Stimulated activated CD4-positive, alpha-beta T cell treated with anti-CD3 and anti-CD28 coated beads, Interleukin-4, amount 100 ng/mL, for 1 hour (primary cell): ENCODE measurements around the gene TNFRSF8.

ENCODE experiments used
- DNase-seq: peaks from one replicate; pipeline ENCODE4 v3.0.0-alpha.2; 2020

Gene TNFRSF8

GRCh38 chr1:12178511-12178910, 115.4 kb downstream of the TNFRSF8 start:
- no peak for DNase-seq

GRCh38 chr1:12179111-12179519, 116.0 kb downstream of the TNFRSF8 start:
- DNase-seq, result peak; percentile 73

- DNase-seq, result no peak
Observed at GRCh38 chr1:12179676-12180075, 116.6 kb downstream of the TNFRSF8 start.

DNA sequence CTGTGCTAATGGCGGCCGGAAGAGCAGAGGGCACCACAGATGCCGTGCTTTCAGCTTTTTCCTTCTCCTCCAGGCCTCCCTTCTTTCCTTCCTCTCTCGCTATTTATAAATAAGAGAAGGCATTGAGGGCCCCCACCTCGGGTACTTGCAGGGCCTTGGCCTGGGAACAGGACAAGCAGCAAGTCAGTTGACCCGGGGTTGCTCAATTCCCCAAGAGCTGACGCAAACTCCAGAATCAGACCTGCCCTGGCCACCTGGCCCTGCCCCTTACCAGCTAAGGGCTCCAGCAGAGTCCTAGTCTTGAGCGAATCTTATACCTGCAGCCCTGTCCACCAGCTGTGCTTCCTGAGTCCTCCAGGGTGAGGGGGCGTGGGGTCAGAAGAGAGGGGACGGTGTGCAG, 117.2 kb downstream of the TNFRSF8 start:
- DNase-seq, result no peak

DNA sequence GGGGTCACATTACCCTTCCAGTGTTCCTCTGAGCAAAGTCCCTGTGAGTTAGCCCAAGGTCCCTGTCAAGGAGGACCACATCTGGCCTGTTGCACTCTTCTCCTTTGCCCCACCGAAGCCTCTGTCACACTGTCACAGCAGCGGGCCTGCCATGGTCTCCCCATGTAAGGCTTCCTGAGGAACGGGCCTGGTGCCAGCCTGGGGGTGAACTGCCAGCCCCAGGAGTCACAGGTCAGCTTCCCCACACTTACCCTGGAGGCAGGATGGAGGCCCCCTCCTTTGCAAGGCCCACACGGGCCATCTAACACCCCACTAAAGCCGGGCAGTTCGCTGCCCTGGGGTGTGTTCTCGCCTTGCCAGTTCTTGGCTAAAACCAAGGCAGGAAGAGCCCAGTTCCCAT, 117.8 kb downstream of the TNFRSF8 start:
- DNase-seq, result no peak

DNA sequence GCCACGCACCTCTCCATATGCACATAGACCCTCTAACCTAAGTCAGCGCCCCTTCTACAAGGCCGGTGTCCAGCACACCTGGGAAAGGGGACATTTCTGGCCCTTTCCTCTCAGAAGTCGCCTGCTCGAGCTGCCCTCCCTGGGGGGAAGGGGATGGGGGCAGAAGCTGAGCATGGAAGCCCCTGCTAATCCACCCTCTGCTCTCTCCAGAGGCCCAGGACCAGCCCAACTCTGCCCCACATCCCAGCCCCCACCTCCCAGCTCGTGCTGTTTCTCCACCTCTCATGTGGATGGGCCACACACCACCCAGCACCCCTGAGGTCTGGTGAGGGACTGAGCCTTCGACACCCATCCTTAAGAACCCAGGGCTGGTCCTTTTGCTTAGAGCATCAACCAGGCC, 118.5 kb downstream of the TNFRSF8 start:
- no peak for DNase-seq

- DNase-seq, result no peak
Observed at GRCh38 chr1:12182410-12182984, 119.4 kb downstream of the TNFRSF8 start.

DNA sequence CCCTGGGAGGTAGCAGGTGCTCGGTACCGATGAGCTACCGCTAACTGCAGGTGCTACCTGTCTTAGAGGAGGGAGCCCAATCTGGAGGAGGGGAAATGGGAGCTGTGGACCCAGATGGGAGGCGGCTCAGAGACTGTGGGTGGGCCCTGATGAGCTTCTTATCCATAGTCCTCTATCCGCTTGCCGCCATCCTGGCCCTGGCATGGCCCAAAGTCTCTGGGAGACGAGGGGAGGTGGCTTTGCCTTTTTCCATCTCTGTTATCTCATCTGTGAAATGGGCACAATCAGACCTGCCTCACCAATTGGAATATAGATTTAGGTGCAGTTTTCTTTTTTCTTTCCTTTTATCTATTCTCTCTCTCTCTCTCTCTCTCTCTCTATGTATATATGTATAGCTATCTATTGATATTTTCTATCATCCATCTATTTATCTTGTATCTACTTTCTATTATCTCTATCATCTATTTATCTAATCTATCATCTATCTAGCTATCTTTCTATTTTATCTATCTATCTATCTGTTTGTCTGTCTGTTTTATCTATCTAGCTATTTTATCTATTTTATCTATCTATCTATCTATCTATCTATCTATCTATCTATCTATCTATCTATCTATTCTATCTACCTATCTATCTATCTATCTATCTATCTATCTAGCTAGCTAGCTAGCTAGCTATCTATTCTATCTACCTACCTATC, 120.1 kb downstream of the TNFRSF8 start:
- DNase-seq, result no peak

DNA sequence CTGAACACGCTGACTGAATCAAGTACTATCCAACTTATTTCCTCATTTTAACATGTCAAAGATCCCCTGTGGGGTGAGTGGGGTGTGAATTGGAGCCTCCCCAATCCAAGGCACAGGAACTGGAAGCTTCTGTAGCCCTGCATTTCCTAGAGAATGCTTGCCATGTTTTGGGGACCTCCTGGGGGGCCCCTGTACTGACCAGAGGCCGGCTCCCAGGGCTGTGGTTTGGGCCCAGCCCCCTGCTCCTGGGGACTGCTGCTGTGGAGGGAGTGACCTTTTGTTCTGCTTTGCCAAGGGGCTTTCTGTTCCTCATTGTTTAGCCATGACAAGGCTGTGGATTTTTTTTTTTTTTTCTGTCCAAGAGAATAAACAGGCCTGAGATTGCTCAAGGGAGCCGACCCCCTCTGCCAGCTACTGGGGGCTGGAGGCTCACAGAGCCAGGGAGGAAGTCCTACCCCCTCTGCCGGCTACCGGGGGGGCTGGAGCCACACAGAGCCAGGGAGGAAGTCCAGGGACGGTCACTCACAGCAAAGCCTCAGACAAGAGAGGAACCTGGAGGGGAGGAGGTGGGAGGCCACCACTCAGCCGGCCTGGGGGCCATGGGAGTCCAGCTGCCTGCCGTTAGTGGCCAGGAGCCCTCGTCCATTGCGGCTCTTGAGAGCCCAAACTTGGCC, 121.0 kb downstream of the TNFRSF8 start:
- DNase-seq, result no peak

GRCh38 chr1:12185036-12185917, 122.2 kb downstream of the TNFRSF8 start:
- DNase-seq, result no peak

GRCh38 chr1:12185918-12186678, 123.0 kb downstream of the TNFRSF8 start:
- DNase-seq, result no peak

GRCh38 chr1:12186679-12186985, 123.5 kb downstream of the TNFRSF8 start:
- DNase-seq, result no peak

DNA sequence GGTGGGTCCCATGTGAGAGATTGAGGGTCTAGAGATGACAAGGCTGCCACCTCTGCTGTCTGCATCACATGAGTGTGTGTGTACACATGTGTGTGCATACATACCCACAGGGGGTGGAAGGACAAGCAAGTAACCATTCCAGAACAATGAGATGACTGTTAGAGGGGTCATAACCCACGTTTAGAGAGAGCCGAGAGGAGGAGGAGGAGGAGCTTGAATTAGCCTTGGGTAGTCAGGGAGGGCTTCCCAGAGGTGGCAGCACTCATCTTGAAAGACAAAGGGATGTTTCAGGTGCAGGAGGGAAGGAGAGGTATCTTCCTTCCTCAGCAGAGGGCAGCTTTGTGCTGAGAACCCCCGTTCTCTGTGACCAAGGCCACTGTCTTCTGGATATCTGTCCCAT, 125.0 kb downstream of the TNFRSF8 start:
- no peak for DNase-seq

DNA sequence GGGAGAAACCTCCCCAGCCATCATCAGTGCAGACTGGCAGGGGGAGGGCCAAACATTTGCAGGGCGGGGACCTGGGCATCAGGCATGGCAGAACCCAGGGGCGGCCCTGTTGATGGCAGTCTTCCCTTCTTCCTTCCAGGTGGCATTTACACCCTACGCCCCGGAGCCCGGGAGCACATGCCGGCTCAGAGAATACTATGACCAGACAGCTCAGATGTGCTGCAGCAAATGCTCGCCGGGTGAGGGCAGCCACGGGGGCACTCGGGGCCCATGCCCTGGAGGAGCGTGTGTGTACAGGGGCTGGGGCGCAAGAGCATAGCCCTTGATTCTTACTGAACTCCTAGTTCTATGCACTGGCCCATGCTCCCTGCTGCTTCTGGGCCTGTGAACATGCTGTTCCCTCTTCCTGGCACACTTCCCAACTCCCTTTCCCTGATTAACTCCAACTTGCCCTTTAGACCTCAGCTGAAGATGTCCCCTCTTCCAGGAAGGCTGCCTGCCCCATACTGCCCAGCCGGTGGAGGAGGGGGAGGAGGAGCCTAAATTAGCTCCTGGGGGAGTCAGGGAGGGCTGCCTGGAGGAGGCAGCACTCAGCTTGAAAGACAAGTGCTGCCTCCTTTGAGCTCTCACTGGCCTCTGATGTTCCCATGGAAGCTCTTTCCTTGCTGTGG, 125.7 kb downstream of the TNFRSF8 start:
- DNase-seq, result no peak

DNA sequence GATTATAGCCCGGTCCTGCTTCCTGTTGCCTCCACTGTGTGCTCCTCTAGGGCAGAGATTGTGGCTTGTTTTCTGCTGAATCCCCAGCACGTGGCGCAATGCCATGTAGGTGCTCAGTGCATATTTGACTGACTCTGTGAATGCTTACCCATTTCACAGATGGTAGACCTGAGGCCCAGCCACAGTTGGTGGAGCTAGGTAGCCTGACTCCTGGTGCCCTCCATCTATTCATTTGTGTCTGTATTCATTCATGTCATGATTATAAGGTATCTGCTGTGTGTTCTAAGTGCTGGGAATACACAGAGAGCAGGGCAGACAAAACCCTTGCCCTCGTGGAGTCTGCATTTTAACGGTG, 126.2 kb downstream of the TNFRSF8 start:
- DNase-seq, result no peak

- no peak for DNase-seq
Observed at GRCh38 chr1:12191242-12192032, 128.3 kb downstream of the TNFRSF8 start.
